Measurements from ENCODE around the gene BST1. TPM values are rescaled to one million over a fixed set of nuclear protein-coding genes. Genes with fewer than 3 reads are reported as not detected.

The BST1 gene
- polyA plus RNA-seq, 1 donor, result 4.3 TPM

- no peak for DNase-seq
These were observed 76.9 kb downstream of the BST1 start for GRCh38 chr4:15779809-15780208.

GRCh38 chr4:15781427-15782095, 78.7 kb downstream of the BST1 start:
- DNase-seq, result no peak

Other genes starting within 250 kb of the BST1 start
- gene CC2D2A, start 233.2 kb upstream of the BST1 start, polyA plus RNA-seq (ENCODE audit: insufficient read length), result 13.0 TPM
- 68.6 TPM for gene FBXL5, start 47.7 kb upstream of the BST1 start, polyA plus RNA-seq (ENCODE audit: insufficient read length)
- 29.0 TPM for gene FAM200B, start 21.2 kb upstream of the BST1 start, polyA plus RNA-seq (ENCODE audit: insufficient read length)
- 1.3 TPM for gene CD38, start 75.3 kb downstream of the BST1 start, polyA plus RNA-seq (ENCODE audit: insufficient read length)
- gene FGFBP1, start 235.7 kb downstream of the BST1 start, polyA plus RNA-seq (ENCODE audit: insufficient read length), result not detected

Measured in hindlimb muscle (tissue), 1 donor.